Amniotic epithelial cell (primary cell): ENCODE data around the gene RBBP8NL.
"Not testable (repeated sequence)": the region's sequence is repeated elsewhere in the genome, so short reads cannot be mapped to it uniquely, and the experiment has no call there.

Source experiments
- DNase-seq: peaks from one replicate; pipeline ENCODE4 v3.0.0-alpha.2; 2010; ENCODE audit warnings: low read depth

Gene RBBP8NL

DNA sequence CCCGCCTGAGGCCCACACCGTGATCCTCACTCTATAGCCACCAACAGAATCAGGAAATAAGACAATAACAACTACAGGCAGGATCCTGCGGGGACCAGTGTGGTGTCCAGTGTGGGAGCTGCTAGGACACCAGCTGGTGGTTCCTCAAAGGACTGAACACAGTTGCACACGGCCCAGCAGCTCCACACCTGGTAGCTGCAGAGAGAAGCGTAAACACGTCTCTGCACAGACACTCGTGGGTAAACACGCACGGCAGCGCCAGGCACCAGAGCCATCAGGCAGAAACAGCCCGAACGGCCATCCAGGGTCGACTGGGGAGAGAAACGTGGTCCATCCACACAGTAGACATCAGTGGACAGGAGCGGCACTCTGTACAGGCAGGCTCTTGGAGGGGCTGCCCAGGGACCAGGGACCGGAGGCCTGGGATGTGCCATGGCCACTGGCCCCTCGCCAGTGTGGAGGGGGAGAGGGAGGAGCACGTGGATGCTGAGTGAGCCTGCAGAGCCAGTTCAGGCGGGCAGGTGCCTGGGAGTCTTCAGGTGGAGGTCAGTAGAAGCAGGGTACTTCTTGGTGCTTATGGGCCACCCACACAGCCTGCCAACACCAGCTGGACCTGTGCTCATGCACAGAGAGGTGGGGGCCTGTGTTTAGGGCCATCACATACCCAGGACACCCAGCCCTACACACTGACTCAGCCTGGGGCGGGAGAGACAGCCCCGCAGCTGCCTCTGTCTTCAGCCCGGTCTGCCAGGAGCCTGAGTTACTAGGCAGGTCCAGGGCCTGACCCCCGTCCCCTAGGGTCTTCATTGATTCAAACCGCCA, 52.8 kb downstream of the RBBP8NL start:
- no peak for DNase-seq

DNA sequence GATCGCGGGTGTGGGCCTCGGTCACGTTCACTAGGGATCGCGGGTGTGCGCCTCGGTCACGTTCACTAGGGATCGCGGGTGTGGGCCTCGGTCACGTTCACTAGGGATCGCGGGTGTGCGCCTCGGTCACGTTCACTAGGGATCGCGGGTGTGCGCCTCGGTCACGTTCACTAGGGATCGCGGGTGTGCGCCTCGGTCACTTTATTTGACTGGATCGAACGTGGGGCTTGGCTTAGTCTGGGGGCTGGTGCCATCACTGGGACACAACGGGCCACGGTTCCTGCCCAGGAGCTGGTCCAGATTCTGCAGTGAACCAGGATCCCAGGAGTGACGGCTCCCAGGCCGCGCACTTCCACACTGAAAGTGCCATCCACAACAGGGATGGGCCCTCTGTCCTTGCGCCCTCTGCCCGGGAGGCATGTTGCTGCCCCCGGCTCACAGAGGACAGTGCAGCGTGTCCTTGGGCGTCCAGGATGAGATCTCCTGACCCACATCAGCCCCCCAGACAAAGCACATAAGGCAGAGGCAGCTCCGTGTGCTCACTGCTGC, 53.6 kb downstream of the RBBP8NL start:
- not testable (repeated sequence) for DNase-seq

DNA sequence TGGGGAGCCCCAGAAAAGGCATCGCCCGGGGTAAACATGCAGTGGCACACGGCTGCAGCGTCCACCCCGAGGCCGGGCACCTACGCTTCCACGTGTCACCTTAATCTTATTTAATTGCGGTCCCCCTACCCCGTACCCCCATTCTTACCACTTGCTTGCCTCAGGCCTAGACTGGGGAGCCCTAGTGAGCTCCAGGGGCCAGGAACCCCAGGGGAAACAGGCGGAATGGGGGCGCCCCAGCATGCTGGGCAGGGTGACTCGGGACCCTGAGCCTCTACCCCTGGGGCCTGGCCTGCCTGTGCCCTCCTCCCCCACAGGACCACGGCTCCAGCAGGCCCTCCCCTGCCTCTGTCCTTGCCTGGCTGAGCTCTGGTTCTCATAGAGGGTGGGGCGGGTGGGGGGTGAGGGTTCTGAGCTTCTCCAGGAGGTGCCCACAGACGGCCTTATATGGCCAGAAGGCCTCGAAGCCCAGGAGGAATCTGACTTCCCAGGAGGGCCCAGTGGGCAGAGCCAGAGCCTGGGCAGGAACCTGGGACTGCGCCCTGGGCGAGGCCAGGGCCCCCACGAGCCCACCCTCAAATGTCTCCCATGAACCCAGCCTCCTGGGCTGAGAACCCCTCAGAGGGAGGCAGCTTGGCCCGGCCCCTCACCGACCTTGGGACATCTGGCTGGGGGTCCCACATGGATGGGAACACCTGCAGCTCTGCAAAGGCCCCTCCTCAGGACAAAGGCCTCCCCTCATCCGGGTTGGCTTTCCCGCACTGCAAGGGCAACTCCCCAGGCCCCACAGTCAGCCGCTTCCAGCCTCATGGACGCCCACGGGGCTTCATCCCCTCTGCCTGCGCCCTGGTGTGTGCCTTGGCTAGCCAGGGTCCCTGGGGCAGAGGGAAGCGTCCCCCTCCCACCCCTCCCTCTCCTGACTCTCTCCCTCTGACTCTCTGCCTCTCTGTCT, 55.0 kb downstream of the RBBP8NL start:
- DNase-seq, result no peak

DNA sequence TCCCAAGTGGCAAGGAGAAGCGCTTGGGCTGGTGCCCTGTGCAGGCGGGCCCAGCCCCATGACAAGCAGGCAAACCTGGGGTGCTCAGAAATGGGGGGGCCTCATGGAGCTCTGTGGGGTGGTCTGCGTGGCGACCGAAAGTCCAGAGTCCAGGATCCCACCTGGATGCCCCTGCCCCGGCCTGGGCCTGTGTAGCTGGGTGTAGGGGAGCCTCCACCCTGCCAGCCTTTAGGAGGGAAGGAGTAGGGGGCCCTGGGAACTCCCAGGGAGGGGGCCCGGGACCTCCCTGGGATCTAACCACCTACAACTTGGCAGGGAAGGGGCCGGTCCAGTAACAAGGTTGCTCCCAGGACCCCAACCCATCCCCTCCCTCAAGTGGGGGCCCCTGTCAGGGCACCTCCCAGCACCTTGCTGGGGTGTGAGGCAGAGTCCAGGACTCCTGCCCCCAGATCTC, 55.7 kb downstream of the RBBP8NL start:
- DNase-seq, result no peak

DNA sequence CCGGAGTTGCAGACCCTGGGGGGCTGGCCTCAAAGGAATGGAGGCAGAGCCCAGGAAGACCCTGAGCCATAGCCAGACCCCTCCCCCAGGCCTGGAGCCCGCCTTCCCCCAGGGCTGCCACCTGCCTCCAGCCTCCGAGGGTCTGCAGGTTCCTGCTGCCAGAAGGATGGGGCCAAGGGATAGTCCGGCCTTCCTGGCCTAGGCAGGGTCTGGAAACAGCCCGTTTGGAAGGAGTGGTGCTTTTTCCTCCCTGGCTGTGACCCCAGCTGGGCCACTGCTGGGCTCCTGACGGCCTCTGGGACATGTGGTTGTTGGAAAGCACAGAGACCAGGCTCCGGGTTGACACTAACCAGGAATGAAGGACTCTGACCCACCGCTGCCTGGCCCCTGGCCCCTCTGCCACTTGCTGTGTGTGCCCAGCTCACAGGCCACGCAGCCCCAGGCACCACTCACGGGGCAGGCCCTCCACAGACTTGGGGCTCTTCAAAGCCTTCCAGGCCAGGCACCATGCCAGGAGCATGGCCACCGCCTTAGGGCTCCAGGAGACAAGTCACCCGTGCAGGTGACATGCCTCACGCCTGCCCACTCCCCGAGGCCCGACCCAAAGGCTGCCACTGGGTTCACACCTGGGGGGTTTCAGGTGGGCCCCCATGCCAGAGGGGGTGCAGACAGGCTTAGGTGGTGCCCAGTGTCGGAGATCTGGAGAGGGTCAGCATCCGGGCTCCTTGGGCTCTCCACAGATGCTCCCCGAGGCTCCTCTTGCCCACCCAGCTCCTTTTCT, 56.3 kb downstream of the RBBP8NL start:
- DNase-seq, result no peak

DNA sequence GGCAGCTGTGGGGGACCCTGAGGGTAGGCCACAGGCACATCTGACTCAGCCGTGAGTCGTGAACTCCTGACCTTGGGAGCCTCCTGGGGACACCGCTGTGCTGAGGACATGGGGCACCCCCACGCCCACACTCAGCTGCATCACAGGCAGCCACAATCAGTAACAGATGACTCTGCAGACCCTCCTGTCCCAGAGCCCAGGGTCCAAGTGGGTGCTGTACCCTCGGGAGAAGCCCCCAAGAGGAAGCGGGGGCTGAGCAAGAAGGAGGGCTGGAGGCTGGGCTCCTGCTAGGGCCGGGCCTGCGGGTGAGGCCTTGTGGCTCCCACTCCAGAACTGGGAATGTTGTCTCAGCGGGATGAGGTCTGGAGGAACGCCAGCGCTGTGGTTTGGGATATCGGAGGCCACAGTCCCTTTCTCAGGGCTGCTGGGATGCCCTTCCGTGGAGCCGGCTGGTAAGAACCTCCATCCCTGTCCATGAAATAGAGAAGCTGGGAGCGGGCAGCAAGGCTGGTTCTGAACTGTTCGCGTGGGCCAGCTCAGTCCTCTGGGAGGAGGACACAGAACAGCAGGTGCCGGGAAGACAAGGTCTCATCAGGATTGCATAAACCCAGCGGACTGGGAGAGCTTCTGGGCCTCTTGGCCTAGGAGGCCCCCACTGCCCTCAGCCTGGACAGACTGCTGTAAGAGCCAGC, 57.1 kb downstream of the RBBP8NL start:
- peak; percentile 84 for DNase-seq

DNA sequence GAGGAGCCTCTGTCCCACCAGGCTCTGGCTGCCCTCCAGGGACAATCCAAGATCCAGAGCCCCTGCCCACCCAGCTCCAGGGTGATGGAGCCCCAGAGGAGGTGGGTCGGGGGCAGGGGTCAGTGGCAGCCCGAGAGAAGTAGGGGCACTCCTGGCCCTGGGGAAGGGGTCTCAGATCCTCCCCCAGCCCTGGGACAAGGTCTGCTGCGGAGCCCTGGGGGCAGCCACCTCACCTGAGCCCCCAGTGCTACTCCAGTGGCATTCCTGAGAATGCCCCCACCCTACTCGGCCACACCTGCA, 57.6 kb downstream of the RBBP8NL start:
- DNase-seq, result no peak

DNA sequence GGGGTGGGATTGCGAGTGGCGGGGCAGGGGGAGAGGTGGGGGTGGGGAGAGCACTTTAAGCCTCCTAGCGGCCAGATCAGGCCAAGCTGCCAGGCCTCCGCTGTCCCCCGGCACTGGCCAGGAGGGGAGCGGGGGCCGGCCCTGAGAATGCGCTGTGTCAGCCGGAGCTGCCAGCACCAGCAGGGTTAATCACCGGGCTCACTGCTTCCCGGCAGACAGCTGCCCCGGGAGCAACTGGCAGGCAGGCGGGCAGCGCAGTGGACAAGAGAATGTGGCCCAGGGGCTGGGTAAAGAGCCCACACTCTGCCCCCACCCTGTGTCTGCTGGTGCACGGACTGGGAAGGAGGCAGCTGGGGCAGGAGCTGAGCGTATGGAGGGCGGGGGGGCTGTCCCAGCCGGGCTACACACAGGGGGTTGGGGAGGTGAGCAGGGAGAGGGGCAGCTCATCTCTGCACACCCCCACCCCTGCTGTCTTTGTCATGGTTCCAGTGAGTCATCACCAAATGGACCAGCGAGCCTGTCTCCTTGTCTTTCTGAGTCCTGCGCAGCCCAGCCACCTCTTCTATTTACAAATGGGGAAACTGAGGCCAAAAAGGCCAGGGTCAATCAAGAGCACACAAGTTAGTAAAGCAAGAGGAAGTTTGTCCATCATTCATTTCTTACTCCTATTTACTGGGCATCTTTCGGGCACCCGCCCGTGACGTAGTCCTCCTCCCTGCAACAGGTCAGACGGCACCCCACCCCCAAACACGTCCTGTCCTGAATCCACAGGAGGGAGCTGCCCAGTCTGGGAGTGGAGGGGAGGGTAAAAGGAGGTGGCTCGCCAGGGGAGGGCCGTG, 58.1 kb downstream of the RBBP8NL start:
- peak; percentile 43 for DNase-seq

DNA sequence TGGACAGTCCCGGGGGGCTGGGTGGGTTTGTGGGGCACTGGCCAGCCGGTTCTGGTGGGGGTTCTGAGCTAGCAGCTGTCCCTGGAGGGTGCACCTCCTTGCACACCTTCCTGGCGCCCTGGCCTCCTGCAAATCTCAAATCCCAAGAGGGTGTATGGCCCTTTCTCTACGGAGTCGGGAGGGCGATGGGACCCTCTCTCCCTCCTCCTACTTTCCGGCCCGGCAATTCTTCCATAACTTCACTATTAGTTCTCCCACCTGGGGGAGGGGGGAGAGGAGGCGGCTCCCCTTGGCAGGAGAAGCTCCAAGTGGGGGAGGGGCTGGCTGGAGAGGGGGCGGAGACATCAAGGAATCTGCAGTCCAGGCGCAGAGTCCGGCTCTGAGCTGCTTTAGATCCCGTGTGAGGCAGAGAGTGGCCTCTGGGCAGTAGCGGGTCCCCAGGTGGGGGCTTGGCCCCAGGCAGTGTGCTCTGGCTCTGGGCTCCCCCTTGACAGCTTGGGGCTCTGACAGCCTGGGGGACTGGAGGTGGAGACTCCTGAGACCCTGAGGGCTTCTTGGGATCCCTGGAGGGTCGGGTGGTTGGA, 58.9 kb downstream of the RBBP8NL start:
- DNase-seq, result no peak

DNA sequence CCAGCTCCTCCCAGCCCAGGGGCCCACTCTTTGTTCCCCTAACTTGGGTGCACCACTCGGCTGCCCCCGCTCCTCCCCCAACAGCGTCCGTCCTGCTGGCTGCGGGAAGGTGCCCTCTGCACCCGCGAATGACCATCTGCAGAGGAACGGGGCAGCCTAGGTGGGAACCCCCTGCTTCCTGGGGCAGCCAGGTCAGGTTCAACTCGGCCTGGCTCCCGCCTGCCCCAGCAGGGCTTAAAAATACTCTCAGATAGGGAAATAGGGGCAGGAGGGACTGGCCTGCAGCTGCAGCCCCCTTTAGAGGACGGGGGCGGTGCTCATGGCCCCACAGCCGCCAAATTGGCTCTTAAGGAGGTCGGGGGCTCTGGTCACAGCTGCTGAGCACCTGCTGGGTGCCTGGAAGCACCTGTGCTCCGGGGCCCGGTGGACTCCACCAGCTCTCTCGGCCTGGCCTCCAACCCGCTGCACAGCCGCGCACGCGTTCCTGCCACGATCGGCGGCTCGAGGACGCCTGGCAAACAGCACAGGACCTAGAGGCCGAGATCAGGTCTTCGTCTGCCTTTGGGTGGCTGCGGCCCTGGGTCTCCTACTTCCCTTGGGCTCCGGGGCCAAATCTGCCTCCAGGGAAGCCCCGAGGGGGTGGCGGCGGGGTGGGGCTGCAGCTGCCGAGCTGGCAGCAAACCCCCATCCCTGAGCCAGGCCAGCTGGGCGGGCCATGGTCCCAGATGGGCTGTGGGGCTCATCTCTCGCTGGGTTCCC, 59.5 kb downstream of the RBBP8NL start:
- no peak for DNase-seq

DNA sequence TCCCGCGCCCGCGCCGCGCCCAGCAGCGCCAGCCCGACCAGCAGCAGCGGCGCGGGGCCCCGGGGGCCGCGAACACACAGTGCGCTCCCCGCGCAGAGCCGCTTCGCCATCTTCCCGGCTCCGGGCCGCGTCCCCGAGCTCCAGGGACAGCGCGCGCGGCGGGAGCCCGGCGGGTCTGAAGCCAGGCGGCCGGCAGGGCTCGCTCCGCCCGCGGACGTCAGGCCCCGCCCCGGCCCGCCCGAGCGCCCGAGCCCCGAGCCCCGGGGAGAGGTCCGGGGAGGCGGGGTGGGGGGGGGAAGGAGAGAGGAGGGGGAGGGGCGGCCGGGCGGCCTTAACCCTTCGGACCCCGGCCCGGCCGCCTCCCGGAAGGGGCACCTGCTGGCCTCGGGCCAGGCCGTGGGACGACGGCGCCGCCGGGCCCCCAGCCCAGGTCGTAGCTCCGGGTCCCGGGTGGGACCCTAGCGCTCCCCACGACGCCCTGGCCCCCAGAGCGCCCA, 60.2 kb downstream of the RBBP8NL start, which contains the start of gene LAMA5:
Gene LAMA5, minus strand, starts transcription at position 177 of the 497 bp plus-strand sequence. Its CDS starts 67 bp downstream, at position 110.
- no peak for DNase-seq

DNA sequence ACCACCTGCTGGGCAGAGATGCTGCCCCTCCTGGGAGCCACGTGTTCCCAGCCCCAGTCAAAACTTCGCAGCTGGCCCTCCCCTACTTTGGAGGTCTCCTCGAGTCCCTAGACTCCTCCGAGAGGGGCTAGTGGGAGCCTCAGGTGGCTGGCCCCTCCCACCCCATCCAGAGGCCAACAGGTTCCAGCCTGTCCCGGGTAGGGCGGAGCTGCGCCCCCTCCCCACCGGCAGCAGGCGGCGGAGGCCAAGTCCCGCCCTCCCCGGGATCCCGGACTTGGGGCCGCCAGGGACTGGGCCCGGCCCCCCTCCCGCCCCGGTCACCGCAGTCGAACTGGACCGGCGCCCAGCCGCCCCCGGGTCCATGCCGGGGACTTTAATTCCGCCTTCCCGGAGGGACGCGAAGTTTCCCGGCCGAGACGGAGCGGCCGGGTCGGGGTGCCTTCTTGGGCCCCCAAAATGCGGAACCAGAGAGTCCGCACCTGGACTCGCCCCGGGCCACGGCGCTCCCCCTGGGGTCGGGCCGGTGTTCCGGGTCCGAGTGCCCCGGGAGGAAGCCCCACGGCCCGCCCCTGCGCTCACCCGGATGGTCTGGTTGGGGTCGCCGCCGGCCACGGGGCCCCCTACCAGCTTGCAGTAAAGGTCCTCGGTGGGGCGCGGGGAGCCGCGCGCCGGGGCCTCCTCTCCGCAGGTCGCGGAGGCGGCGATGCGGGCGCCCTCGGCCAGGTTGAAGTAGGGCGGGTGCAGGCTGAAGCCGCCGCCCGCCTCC, 60.8 kb downstream of the RBBP8NL start:
- no peak for DNase-seq

DNA sequence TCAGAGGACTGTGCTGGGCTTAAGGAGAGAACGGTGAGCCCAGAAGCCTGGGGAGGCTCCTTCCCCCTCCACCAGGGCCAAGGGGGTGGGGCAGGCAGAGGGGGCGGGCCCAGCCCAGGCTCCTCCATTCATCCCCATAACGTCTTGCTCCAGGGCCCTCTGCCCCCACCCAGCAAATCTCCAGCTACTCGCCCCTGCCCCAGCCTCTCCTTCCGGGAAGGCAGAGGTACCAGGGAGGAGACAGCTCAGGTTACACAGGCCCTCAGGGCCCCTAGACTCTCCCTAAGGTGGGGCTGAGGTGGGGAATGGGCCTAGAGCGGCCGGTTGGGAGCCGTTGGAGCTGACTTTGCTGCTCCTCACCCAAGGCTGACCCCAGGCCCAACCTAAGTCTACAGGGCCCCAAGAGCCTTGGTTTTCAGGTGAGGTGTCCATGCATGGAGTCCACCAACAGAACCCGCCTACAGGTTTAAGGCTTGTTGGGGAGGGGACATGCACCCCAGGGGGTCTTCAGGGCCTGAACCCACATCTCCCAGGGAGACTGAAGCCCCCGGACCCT, 61.4 kb downstream of the RBBP8NL start:
- no peak for DNase-seq

DNA sequence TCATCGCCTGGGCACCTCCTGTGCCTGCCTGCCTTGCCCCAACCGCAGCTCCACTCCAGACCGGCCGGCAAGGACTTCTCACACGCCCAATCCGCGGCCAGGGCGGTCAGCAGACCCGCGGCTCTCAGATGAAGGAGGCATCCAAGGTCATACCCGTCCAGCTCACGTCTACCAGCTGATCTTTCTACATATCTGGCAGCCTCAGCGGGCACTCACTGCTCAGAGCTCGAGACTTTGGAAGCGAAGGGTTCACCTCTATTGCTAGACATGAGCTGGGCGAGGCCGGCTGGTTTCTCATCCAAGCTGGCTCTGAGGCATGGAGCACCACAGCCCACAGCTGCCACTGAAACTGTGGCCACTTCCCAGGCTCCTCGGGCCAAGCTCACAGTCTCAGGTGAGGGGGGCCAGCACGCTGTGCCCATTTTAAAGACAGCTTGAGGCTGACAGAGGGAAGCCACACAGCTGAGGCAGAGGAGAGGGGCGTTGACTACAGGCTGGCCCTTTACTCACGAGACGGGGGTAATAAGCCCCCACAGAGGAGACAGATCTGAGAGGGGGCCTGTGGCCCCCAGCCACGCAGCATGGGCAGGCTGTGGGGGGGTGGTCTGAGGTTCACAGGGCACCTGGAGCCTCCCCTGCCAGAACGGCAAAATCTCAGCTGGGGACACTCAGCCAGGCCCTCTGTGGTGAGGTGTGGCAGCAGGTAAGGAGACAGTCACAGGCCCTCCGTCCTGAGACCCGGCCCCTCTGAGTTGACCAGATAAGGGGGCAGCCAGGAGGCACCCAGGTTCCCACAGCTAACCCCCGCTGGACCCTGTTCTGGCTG, 62.2 kb downstream of the RBBP8NL start:
- peak; percentile 65 for DNase-seq

DNA sequence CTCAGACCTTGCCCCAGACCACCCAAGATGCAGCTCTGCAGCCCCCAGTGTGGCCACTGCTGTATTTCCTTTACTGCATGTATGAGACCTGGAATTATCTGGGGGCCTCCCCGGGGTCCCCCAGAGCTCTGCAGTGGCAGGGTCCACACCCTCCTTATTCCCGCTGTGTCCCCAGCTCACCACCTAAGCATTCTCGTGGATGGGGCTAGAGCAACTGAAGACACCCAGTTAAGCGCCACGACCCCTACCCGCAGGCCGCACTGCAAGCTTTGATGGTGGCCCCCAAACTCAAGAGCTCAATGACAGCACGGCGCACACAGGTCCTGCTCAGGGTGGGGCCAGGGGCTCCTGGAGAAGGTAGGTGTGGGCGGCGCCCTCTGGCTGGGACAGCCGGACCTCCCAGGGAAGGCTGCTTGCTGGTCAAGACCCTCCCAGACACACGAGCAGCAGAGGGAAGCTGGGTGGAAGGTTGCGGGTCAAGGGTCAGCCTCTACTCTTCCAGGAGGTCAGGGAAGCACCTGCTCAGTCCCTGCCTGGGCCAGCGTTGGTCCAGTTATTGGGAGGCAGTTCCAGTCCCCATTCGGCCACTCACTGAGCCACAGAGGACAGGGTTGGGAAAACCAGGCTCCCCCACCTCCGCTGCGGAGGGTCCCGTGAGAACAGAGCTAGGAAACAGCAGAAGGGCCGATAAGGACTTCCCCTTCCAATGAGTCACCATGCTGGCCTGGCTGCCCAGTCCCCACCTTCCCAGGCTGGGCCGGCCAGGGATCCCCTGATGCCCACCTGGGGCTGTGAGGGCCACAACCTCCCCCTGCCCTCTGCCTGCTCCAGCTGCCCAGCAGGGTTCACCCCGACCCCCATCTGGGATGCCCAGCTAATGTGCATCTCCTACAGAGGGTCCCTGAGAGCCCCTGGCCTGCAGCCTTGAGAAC, 63.2 kb downstream of the RBBP8NL start:
- peak; percentile 51 for DNase-seq
